ENCODE measurements around the gene RRP12. TPM values are rescaled to one million over a fixed set of nuclear protein-coding genes. Genes with fewer than 3 reads are reported as not detected.

Gene RRP12
- total RNA-seq, 2 experiments from 2014 or later = 45.9 to 49.4 TPM

- CTCF ChIA-PET = interaction anchor here (1.5 kb wide), 1 partner anchor 17 kb away, joined by 3 read pairs; no protein-coding TSS in a partner anchor
Measured at GRCh38 chr10:97367126-97367649, 34.0 kb downstream of the RRP12 start.

GRCh38 chr10:97366572-97366971 is 34.6 kb downstream of the RRP12 start:
- Mint-ChIP-seq H3K9me3 (ENCODE audit: low read depth) (no peaks in the 10 kb centered on the region), H3K27me3 (no peaks in the 10 kb centered on the region), H3K4me3 (no peak overlapping the region), H3K4me1 (no peaks in the 10 kb centered on the region), H3K27ac (no peak overlapping the region), H3K36me3 (ENCODE audit: low read depth) (peaks cover 42% of the 10 kb centered on the region)
- ATAC-seq = no peak
- intact Hi-C loops (cut with DNase I, micrococcal nuclease) = no loop called here
- DNase-seq = no peak
- CTCF ChIA-PET = interaction anchor here (0.7 to 1.5 kb wide), 2 partner anchors 14 to 16 kb away, joined by 3 read pairs; no protein-coding TSS in a partner anchor
- POLR2A ChIA-PET = no interaction called here

More at GRCh38 chr10:97367126-97367649, 34.0 kb downstream of the RRP12 start:
- Mint-ChIP-seq H3K27me3 (no peaks in the 10 kb centered on the region), H3K36me3 (ENCODE audit: low read depth) (peaks cover 48% of the 10 kb centered on the region), H3K27ac (no peak overlapping the region), H3K9me3 (ENCODE audit: low read depth) (no peaks in the 10 kb centered on the region), H3K4me3 (no peak overlapping the region), H3K4me1 (no peaks in the 10 kb centered on the region)
- no peak for ATAC-seq
- POLR2A ChIA-PET = no interaction called here
- intact Hi-C loops (cut with DNase I, micrococcal nuclease) = no loop called here
- DNase-seq = no peak

GRCh38 chr10:97365761-97366351 is 35.3 kb downstream of the RRP12 start:
- ATAC-seq (no peak), DNase-seq (no peak)
- intact Hi-C loops (cut with DNase I, micrococcal nuclease) = no loop called here
- Mint-ChIP-seq H3K27ac (no peak overlapping the region), H3K9me3 (ENCODE audit: low read depth) (no peaks in the 10 kb centered on the region), H3K4me3 (no peak overlapping the region), H3K4me1 (no peaks in the 10 kb centered on the region), H3K27me3 (no peaks in the 10 kb centered on the region), H3K36me3 (ENCODE audit: low read depth) (peaks cover 41% of the 10 kb centered on the region)
- POLR2A ChIA-PET = no interaction called here
- CTCF ChIA-PET = interaction anchor here (0.7 to 1.5 kb wide), 3 partner anchors 14 to 87 kb away, joined by 3 read pairs; no protein-coding TSS in a partner anchor

- no peak for DNase-seq
- Mint-ChIP-seq H3K27ac (no peak overlapping the region), H3K4me3 (no peak overlapping the region), H3K36me3 (ENCODE audit: low read depth) (peaks cover 32% of the 10 kb centered on the region), H3K9me3 (ENCODE audit: low read depth) (no peaks in the 10 kb centered on the region), H3K4me1 (no peaks in the 10 kb centered on the region), H3K27me3 (no peaks in the 10 kb centered on the region)
- intact Hi-C loops (cut with DNase I, micrococcal nuclease) = no loop called here
- ATAC-seq = no peak
- ChIA-PET POLR2A (no interaction called here), CTCF (no interaction called here)
Measured at GRCh38 chr10:97363071-97363470, 38.1 kb downstream of the RRP12 start.

- Mint-ChIP-seq H3K9me3 (ENCODE audit: low read depth) (no peaks in the 10 kb centered on the region), H3K4me3 (no peak overlapping the region), H3K27me3 (no peaks in the 10 kb centered on the region), H3K27ac (no peak overlapping the region), H3K36me3 (ENCODE audit: low read depth) (peaks cover 32% of the 10 kb centered on the region), H3K4me1 (no peaks in the 10 kb centered on the region)
- ChIA-PET POLR2A (no interaction called here), CTCF (no interaction called here)
- ATAC-seq (no peak), DNase-seq (no peak)
- intact Hi-C loops (cut with DNase I, micrococcal nuclease) = no loop called here
Measured at GRCh38 chr10:97362310-97363033, 38.7 kb downstream of the RRP12 start.

- Mint-ChIP-seq H3K4me1 (no peaks in the 10 kb centered on the region), H3K4me3 (no peak overlapping the region), H3K27ac (no peak overlapping the region), H3K27me3 (no peaks in the 10 kb centered on the region), H3K36me3 (ENCODE audit: low read depth) (peaks cover 36% of the 10 kb centered on the region), H3K9me3 (ENCODE audit: low read depth) (no peaks in the 10 kb centered on the region)
- CTCF ChIA-PET = interaction anchor here (0.9 kb wide), 1 partner anchor 21 kb away, joined by 6 read pairs; no protein-coding TSS in a partner anchor
- POLR2A ChIA-PET = interaction anchor here (0.6 kb wide), 1 partner anchor 12 kb away, joined by 3 read pairs; no protein-coding TSS in a partner anchor
- DNase-seq = no peak
- no peak for ATAC-seq
- intact Hi-C loops (cut with DNase I, micrococcal nuclease) = no loop called here
Measured at GRCh38 chr10:97361537-97361901, 39.6 kb downstream of the RRP12 start.

GRCh38 chr10:97360705-97361536 is 40.2 kb downstream of the RRP12 start:
- CTCF ChIA-PET = interaction anchor here (0.7 to 0.9 kb wide), 2 partner anchors 13 to 20 kb away, joined by 4 to 6 read pairs; no protein-coding TSS in a partner anchor

GRCh38 chr10:97358781-97359180 is 42.4 kb downstream of the RRP12 start:
- Mint-ChIP-seq H3K4me1 (no peaks in the 10 kb centered on the region), H3K27me3 (no peaks in the 10 kb centered on the region), H3K4me3 (no peak overlapping the region), H3K9me3 (ENCODE audit: low read depth) (no peaks in the 10 kb centered on the region), H3K27ac (no peak overlapping the region), H3K36me3 (ENCODE audit: low read depth) (peaks cover 26% of the 10 kb centered on the region)
- CTCF ChIA-PET = interaction anchor here (1.2 to 1.3 kb wide), 2 partner anchors 26 to 79 kb away, joined by 3 to 4 read pairs; no protein-coding TSS in a partner anchor
- POLR2A ChIA-PET = interaction anchor here (0.6 kb wide), 1 partner anchor 210 kb away, joined by 7 read pairs; no protein-coding TSS in a partner anchor
- ATAC-seq (no peak), DNase-seq (no peak)
- intact Hi-C loops (cut with DNase I, micrococcal nuclease) = loop anchor here in 1 of 2 experiments (10.0 kb wide), 1 partner anchor 284 kb away; no protein-coding TSS in a partner anchor

More at GRCh38 chr10:97360705-97361536, 40.2 kb downstream of the RRP12 start:
- DNase-seq (no peak), ATAC-seq (no peak)
- intact Hi-C loops (cut with DNase I, micrococcal nuclease) = no loop called here
- H3K27ac Mint-ChIP-seq = no peak overlapping the region
- POLR2A ChIA-PET = interaction anchor here (0.6 kb wide), 1 partner anchor 12 kb away, joined by 3 read pairs; no protein-coding TSS in a partner anchor
- H3K4me3 Mint-ChIP-seq = no peak overlapping the region
- H3K4me1 Mint-ChIP-seq = no peaks in the 10 kb centered on the region
- H3K36me3 Mint-ChIP-seq (ENCODE audit: low read depth) = peaks cover 38% of the 10 kb centered on the region
- no peaks in the 10 kb centered on the region for H3K27me3 Mint-ChIP-seq
- no peaks in the 10 kb centered on the region for H3K9me3 Mint-ChIP-seq (ENCODE audit: low read depth)

- ChIA-PET POLR2A (interaction anchor here (0.6 kb wide), 1 partner anchor 210 kb away, joined by 7 read pairs; no protein-coding TSS in a partner anchor), CTCF (interaction anchor here (0.7 to 1.0 kb wide), 2 partner anchors 29 to 56 kb away, joined by 3 read pairs; no protein-coding TSS in a partner anchor)
- Mint-ChIP-seq H3K36me3 (ENCODE audit: low read depth) (peaks cover 25% of the 10 kb centered on the region), H3K9me3 (ENCODE audit: low read depth) (no peaks in the 10 kb centered on the region), H3K4me1 (no peaks in the 10 kb centered on the region), H3K4me3 (no peak overlapping the region), H3K27me3 (no peaks in the 10 kb centered on the region), H3K27ac (no peak overlapping the region)
- intact Hi-C loops (cut with DNase I, micrococcal nuclease) = loop anchor here in 1 of 2 experiments (10.0 kb wide), 1 partner anchor 284 kb away; no protein-coding TSS in a partner anchor
- DNase-seq = no peak
- ATAC-seq = no peak
Measured at GRCh38 chr10:97358349-97358748, 42.8 kb downstream of the RRP12 start.

GRCh38 chr10:97356918-97357317 is 44.2 kb downstream of the RRP12 start:
- H3K36me3 Mint-ChIP-seq (ENCODE audit: low read depth) = peaks cover 21% of the 10 kb centered on the region
- H3K27me3 Mint-ChIP-seq = no peaks in the 10 kb centered on the region
- DNase-seq (no peak), ATAC-seq (no peak)
- no peak overlapping the region for H3K4me3 Mint-ChIP-seq
- ChIA-PET POLR2A (no interaction called here), CTCF (interaction anchor here (3.4 kb wide), 1 partner anchor 78 kb away, joined by 19 read pairs; no protein-coding TSS in a partner anchor)
- no peaks in the 10 kb centered on the region for H3K9me3 Mint-ChIP-seq (ENCODE audit: low read depth)
- intact Hi-C loops (cut with DNase I, micrococcal nuclease) = loop anchor here in 1 of 2 experiments (10.0 kb wide), 1 partner anchor 282 kb away; no protein-coding TSS in a partner anchor
- H3K4me1 Mint-ChIP-seq = no peaks in the 10 kb centered on the region
- no peak overlapping the region for H3K27ac Mint-ChIP-seq

All from activated CD4-positive, alpha-beta T cell treated with anti-CD3 and anti-CD28 coated beads for 36 hours (primary cell).